Measurements from ENCODE around the gene EXT2.

The EXT2 gene

DNA sequence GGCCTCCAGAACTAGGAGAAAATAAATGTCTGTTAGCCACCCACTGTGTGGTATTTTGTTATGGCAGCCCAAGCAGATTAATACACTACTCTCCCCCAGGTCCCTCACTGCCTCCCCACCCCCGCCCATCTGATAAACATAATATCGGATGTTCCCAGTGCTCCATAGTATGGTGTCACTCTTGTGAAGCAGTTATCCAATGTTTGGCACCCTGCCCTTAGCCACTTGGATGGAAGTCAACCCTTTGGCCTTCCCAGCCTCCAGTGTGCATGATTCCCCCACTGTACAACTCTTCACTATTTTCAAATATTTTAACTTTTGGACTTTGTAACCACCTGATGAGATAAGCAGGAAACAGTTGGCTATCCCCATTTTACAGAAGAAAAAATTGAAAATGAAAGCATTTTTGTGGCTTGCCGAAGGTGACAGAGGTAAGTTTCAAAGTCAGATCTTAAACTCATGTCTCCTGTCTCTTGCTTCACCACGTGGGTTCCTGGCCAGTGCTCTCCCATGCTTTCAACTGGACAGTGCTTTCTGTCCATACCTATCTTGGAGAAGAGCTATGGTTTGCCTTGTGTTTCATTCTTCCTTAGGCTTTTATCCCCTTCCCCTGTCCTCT is 161.3 kb downstream of the EXT2 start:
- Histone ChIP-seq H3K4me2 (ENCODE audit: low read length) (no peak overlapping the region), H3K27ac (no peak overlapping the region), H3K36me3 (ENCODE audit: control insufficient read depth, insufficient read depth, low read length) (no peaks in the 10 kb centered on the region), H2AFZ (no peak overlapping the region), H3K79me2 (no peaks in the 10 kb centered on the region), H3K27me3 (ENCODE audit: control insufficient read depth, insufficient read depth, low read length) (no peaks in the 10 kb centered on the region), H3K4me3 (ENCODE audit: low read depth, low read length) (no peak overlapping the region), H3K4me1 (no peaks in the 10 kb centered on the region), H3K9me3 (ENCODE audit: control insufficient read depth, low read length) (no peaks in the 10 kb centered on the region), H3K9ac (no peak overlapping the region)
- TF ChIP-seq, protein P1, sequence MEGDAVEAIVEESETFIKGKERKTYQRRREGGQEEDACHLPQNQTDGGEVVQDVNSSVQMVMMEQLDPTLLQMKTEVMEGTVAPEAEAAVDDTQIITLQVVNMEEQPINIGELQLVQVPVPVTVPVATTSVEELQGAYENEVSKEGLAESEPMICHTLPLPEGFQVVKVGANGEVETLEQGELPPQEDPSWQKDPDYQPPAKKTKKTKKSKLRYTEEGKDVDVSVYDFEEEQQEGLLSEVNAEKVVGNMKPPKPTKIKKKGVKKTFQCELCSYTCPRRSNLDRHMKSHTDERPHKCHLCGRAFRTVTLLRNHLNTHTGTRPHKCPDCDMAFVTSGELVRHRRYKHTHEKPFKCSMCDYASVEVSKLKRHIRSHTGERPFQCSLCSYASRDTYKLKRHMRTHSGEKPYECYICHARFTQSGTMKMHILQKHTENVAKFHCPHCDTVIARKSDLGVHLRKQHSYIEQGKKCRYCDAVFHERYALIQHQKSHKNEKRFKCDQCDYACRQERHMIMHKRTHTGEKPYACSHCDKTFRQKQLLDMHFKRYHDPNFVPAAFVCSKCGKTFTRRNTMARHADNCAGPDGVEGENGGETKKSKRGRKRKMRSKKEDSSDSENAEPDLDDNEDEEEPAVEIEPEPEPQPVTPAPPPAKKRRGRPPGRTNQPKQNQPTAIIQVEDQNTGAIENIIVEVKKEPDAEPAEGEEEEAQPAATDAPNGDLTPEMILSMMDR (IDR thresholded peaks at IDR 0.05) = no peak

DNA sequence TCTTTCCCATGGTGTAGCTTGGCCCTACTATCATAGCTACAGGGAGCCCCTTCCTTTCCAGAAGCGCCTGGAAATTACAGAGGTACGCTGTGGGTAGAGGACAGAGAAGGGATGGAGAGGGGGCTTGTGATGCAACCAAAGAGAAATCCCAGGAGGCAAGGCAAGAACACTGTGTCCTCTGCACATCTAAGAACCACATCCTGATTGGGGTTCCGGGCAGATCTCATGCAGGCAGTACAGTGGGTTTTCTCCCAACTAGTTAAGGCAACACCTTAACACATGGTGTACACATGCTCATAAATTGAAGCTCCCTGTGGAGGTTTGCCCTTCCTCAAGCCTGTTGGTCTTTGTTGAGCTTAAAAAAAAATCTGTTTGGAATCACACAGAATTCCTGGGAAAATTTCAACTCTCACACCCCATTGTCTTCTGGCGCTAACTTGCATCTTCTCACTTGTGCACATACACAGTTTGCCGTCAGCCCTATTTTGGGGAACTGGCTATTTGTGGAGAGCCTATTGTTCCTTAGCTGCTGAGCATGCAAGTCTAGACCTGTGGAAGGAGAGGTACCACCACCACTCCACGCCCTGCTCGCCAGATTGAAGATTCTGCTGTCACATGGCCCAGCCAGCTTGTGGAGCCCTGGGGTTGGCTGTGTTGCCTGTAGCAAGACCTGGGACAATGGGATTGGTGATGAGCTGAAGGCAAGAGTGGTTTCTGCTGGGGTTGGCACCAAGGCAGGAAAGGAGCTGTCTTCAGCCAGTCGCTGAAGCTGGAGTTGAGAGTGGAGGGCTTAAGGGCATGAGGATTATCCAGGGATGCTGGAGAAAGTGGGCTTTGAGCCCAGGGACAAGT is 162.1 kb downstream of the EXT2 start:
- H3K9ac ChIP-seq = no peak overlapping the region
- no peak overlapping the region for H2AFZ ChIP-seq
- H3K79me2 ChIP-seq = no peaks in the 10 kb centered on the region
- H3K4me1 ChIP-seq = no peaks in the 10 kb centered on the region
- no peak overlapping the region for H3K4me2 ChIP-seq (ENCODE audit: low read length)
- H3K9me3 ChIP-seq (ENCODE audit: control insufficient read depth, low read length) = no peaks in the 10 kb centered on the region
- TF ChIP-seq, protein P1 (IDR thresholded peaks at IDR 0.05) = no peak
- no peak overlapping the region for H3K4me3 ChIP-seq (ENCODE audit: low read depth, low read length)
- H3K27me3 ChIP-seq (ENCODE audit: control insufficient read depth, insufficient read depth, low read length) = no peaks in the 10 kb centered on the region
- no peak overlapping the region for H3K27ac ChIP-seq
- no peaks in the 10 kb centered on the region for H3K36me3 ChIP-seq (ENCODE audit: control insufficient read depth, insufficient read depth, low read length)

DNA sequence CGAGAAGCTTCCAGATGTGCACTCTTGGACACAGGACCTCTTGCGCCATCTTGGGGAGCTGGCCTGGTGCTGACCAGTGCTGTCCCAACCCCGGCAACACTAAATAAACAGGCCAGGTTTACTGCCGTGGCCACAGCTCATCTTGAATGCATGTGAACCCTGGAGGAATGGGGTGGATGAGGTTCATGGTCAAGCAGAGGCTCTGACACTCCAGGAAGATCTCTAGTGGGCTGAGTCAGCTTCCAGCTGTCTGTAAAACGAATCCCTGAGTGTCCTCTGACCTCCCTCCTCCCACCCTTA is 162.7 kb downstream of the EXT2 start:
- TF ChIP-seq, protein P1 (IDR thresholded peaks at IDR 0.05) = no peak
- no peak overlapping the region for H2AFZ ChIP-seq
- no peaks in the 10 kb centered on the region for H3K79me2 ChIP-seq
- no peak overlapping the region for H3K4me2 ChIP-seq (ENCODE audit: low read length)
- no peaks in the 10 kb centered on the region for H3K4me1 ChIP-seq
- H3K9me3 ChIP-seq (ENCODE audit: control insufficient read depth, low read length) = no peaks in the 10 kb centered on the region
- H3K9ac ChIP-seq = no peak overlapping the region
- H3K4me3 ChIP-seq (ENCODE audit: low read depth, low read length) = no peak overlapping the region
- no peaks in the 10 kb centered on the region for H3K27me3 ChIP-seq (ENCODE audit: control insufficient read depth, insufficient read depth, low read length)
- no peaks in the 10 kb centered on the region for H3K36me3 ChIP-seq (ENCODE audit: control insufficient read depth, insufficient read depth, low read length)
- no peak overlapping the region for H3K27ac ChIP-seq

- TF ChIP-seq, protein P1 (IDR thresholded peaks at IDR 0.05) = no peak
- Histone ChIP-seq H2AFZ (no peak overlapping the region), H3K9ac (no peak overlapping the region), H3K4me1 (no peaks in the 10 kb centered on the region), H3K27me3 (ENCODE audit: control insufficient read depth, insufficient read depth, low read length) (no peaks in the 10 kb centered on the region), H3K36me3 (ENCODE audit: control insufficient read depth, insufficient read depth, low read length) (no peaks in the 10 kb centered on the region), H3K27ac (no peak overlapping the region), H3K4me2 (ENCODE audit: low read length) (no peak overlapping the region), H3K9me3 (ENCODE audit: control insufficient read depth, low read length) (no peaks in the 10 kb centered on the region), H3K79me2 (no peaks in the 10 kb centered on the region), H3K4me3 (ENCODE audit: low read depth, low read length) (no peak overlapping the region)
These were observed 163.5 kb downstream of the EXT2 start for GRCh38 chr11:44258839-44259420.
